ENCODE results near the gene DSCAM. TPM values are rescaled to one million over a fixed set of nuclear protein-coding genes. Genes with fewer than 3 reads are reported as not detected.
"Not testable (repeated sequence)": the region's sequence is repeated elsewhere in the genome, so short reads cannot be mapped to it uniquely, and the experiment has no call there.

Gene DSCAM
- total RNA-seq, 4 donors from 2014 or later: not detected

DNA sequence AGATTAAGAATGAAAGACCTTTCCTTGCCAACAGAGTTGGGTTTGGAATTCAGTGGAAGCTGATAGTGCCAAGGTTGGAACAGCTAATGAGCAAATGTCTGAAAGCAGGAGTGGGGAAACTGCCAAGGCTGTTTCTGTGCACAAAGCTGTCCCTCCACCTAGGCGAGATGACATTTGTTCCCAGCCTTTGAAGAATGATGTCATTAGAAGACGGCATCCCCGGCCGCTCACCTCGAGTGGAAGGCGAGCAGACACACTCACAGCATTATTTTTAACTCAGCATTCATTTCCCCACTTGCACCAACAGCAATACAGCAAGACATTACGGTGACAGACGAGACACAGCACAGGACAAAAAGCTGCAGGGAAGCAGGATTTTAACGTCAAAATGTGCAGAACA, 515.8 kb downstream of the DSCAM start:
- no peak for DNase-seq (ENCODE audit: low spot score in 2 of 2)
- H3K4me3 ChIP-seq (ENCODE audit: low read depth, poor library complexity, severe bottlenecking): no peak overlapping the region
- TF ChIP-seq CTCF (IDR thresholded peaks at IDR 0.05): no peak
- no peak for TF ChIP-seq POLR2A (IDR thresholded peaks at IDR 0.05)
- intact Hi-C loops (cut with DNase I; ENCODE audit: low total_unique reads): no loop called here
- 48 to 49% methylated on average over 9 of the region's 9 CpGs for WGBS, 2 donors

GRCh38 chr21:40324389-40324788, 522.6 kb downstream of the DSCAM start:
- intact Hi-C loops (cut with DNase I; ENCODE audit: low total_unique reads): no loop called here
- no peak for TF ChIP-seq CTCF (IDR thresholded peaks at IDR 0.05)
- no peak for TF ChIP-seq POLR2A (IDR thresholded peaks at IDR 0.05)
- DNase-seq (ENCODE audit: low spot score in 2 of 2): no peak
- WGBS, 2 donors: 38 to 39% methylated on average over 1 of the region's 1 CpG
- no peak overlapping the region for H3K4me3 ChIP-seq (ENCODE audit: low read depth, poor library complexity, severe bottlenecking)

DNA sequence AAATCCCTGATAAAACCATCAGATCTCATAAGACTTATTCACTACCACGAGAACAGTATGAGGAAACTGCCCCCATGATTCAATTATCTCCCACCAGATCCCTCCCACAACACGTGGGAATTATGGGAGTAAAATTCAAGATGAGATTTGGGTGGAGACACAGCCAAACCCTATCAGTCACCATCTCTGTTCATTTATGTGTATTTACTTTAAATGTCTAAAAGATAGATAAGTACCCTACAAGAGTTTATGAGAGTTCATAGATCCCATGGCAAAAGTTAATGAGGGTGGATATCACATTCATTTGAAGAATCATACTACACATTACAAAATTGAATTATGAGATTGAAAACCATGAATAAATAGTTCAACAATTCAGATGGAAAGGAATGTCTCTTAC, 526.2 kb downstream of the DSCAM start:
- H3K4me3 ChIP-seq (ENCODE audit: low read depth, poor library complexity, severe bottlenecking); DNase-seq (ENCODE audit: low spot score in 2 of 2); intact Hi-C loops (cut with DNase I; ENCODE audit: low total_unique reads): not testable (repeated sequence)
- 60 to 64% methylated on average over 2 of the region's 2 CpGs for WGBS, 2 donors

DNA sequence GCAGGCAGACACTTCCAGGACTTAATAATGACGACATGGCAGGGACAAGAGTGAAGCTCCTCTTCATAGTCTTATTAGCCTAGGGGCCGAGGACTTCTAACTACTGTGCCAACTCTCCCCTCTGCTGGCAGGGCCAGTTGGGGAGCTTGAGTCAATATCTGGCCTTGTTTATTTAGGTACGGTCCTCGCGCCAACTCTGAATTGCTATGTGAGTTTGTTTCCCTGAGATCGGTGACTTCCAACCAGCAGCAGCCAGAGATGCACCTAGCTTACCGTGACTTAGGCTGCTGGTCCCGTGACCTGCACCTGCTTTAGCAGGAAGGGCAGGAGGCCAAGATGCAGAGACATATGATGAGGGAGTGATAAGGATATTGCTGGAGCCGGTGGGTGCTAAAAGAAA, 528.6 kb downstream of the DSCAM start:
- 87 to 89% methylated on average over 9 of the region's 9 CpGs for WGBS, 2 donors
- intact Hi-C loops (cut with DNase I; ENCODE audit: low total_unique reads): no loop called here
- no peak for DNase-seq (ENCODE audit: low spot score in 2 of 2)
- TF ChIP-seq POLR2A (IDR thresholded peaks at IDR 0.05): no peak
- no peak for TF ChIP-seq CTCF (IDR thresholded peaks at IDR 0.05)
- no peak overlapping the region for H3K4me3 ChIP-seq (ENCODE audit: low read depth, poor library complexity, severe bottlenecking)

GRCh38 chr21:40316104-40316503, 530.9 kb downstream of the DSCAM start:
- intact Hi-C loops (cut with DNase I; ENCODE audit: low total_unique reads): no loop called here
- H3K4me3 ChIP-seq (ENCODE audit: low read depth, poor library complexity, severe bottlenecking): no peak overlapping the region
- TF ChIP-seq POLR2A (IDR thresholded peaks at IDR 0.05) (no peak), CTCF (IDR thresholded peaks at IDR 0.05) (no peak)
- no peak for DNase-seq (ENCODE audit: low spot score in 2 of 2)
- WGBS, 2 donors: 85% methylated on average over 3 of the region's 3 CpGs

DNA sequence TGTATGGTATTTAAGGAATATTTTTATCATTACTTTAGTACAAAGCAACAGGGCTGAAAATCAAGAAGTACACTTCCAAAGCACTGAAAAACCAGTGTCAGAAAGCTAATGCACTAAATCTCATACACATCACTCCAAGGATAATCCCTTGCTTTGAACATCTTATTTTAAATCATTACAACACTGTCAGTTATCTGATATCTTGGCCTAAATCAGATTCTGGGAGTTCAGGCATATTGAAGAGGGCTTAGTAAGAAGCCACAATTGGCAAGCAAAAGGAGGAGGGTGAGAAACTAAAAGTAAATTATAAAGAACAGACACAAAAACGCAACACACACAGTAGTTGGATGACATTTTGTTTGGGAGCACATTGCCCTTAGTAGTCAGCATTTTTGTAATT, 531.3 kb downstream of the DSCAM start:
- DNase-seq (ENCODE audit: low spot score in 2 of 2): no peak
- H3K4me3 ChIP-seq (ENCODE audit: low read depth, poor library complexity, severe bottlenecking): no peak overlapping the region
- TF ChIP-seq CTCF (IDR thresholded peaks at IDR 0.05) (no peak), POLR2A (IDR thresholded peaks at IDR 0.05) (no peak)
- 62 to 69% methylated on average over 1 of the region's 1 CpG for WGBS, 2 donors
- intact Hi-C loops (cut with DNase I; ENCODE audit: low total_unique reads): no loop called here
